K562 (cell line): Measurements from ENCODE around the gene SRGAP2B.
"Not testable (repeated sequence)": the region's sequence is repeated elsewhere in the genome, so short reads cannot be mapped to it uniquely, and the experiment has no call there.

Experiments
- CHD1 ChIP-seq: fragments of 200-600 bp; sonication (generic); IDR thresholded peaks from one replicate; pipeline ENCODE4 v1.6.1; 2012; ENCODE audit warnings: mild to moderate bottlenecking, moderate library complexity, low read length, inconsistent platforms
- POLR2AphosphoS5 ChIP-seq: IDR thresholded peaks from 2 replicates; pipeline ENCODE4 v1.6.1; 2011; ENCODE audit warnings: mild to moderate bottlenecking, low read depth, low read length, moderate library complexity; ENCODE audit not compliant: control insufficient read depth, insufficient read depth
- YY1 ChIP-seq, 3 experiments: IDR thresholded peaks; 2 replicates each; pipeline ENCODE4 v1.6.1; 2011; ENCODE audit warnings: low read length in 2 of 3, mild to moderate bottlenecking in 2 of 3, moderate library complexity in 2 of 3, borderline replicate concordance in 1 of 3, control low read depth in 1 of 3, low read depth in 1 of 3; ENCODE audit not compliant: insufficient read depth in 3 of 3, insufficient replicate concordance in 2 of 3, control insufficient read depth in 1 of 3, insufficient read length in 1 of 3; ENCODE audit errors: extremely low read depth in 1 of 3
- ZFP1 ChIP-seq: fragments of 450-650 bp; formaldehyde crosslinking; IDR thresholded peaks from 2 replicates; pipeline ENCODE4 v1.4.0; 2020; ENCODE audit warnings: mild to moderate bottlenecking, mixed read lengths
- ZNF143 ChIP-seq: sonication (generic); formaldehyde crosslinking; IDR thresholded peaks from 2 replicates; pipeline ENCODE4 v1.9.0; 2022; ENCODE audit warnings: mild to moderate bottlenecking, missing genetic modification reagents
- ZNF384 ChIP-seq: IDR thresholded peaks from 2 replicates; pipeline ENCODE4 v1.6.1; 2012; ENCODE audit warnings: low read depth, low read length, improper control_type of control experiment
- ZNF830 ChIP-seq: fragments of 250-450 bp; sonication (Bioruptor Pico); IDR thresholded peaks from 2 replicates; pipeline ENCODE4 v1.5.0; 2021; ENCODE audit warnings: mild to moderate bottlenecking
- TF ChIP-seq, protein P1 (sequence below), 3 experiments: IDR thresholded peaks in 2 of 3; conservative IDR thresholded peaks in 1 of 3; 2 replicates each; pipeline ENCODE4 v1.5.1; 2011 to 2012; ENCODE audit warnings: low read length in 3 of 3, mild to moderate bottlenecking in 3 of 3, control low read depth in 2 of 3, improper control_type of control experiment in 1 of 3, inconsistent platforms in 1 of 3, low read depth in 1 of 3, mixed read lengths in 1 of 3, moderate library complexity in 1 of 3; ENCODE audit not compliant: insufficient read depth in 2 of 3

DNA sequence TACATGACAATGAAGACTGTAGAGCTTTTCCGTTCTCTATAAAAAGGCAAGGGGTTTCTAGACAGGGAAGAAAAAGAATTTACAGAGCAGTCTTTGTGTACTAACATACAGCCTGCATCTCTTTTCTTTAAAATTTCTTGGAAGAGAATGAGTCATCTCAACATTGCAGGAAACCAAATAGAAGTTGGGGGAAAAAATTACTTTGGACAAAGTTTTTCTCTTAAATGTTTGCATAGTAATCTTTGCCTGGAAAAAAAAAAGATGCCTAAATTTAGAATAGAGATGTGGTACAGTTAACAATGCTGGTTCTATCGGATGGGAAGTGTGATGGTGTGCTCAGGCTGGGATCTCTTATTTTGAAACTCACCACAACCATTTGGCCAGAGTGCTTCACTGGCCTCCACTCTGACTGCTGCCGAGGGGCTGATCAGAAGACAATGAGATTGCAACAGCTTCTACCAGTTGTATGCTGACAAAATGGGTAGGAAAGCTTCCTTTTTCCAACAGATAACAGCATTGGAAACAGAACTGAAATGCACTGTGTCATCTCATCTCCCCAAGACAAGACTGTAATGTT lies 177.0 kb downstream of the SRGAP2B start:
- TF ChIP-seq, protein P1, sequence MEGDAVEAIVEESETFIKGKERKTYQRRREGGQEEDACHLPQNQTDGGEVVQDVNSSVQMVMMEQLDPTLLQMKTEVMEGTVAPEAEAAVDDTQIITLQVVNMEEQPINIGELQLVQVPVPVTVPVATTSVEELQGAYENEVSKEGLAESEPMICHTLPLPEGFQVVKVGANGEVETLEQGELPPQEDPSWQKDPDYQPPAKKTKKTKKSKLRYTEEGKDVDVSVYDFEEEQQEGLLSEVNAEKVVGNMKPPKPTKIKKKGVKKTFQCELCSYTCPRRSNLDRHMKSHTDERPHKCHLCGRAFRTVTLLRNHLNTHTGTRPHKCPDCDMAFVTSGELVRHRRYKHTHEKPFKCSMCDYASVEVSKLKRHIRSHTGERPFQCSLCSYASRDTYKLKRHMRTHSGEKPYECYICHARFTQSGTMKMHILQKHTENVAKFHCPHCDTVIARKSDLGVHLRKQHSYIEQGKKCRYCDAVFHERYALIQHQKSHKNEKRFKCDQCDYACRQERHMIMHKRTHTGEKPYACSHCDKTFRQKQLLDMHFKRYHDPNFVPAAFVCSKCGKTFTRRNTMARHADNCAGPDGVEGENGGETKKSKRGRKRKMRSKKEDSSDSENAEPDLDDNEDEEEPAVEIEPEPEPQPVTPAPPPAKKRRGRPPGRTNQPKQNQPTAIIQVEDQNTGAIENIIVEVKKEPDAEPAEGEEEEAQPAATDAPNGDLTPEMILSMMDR (IDR thresholded peaks at IDR 0.05 in 2 of 3, conservative IDR thresholded peaks at IDR 0.05 in 1 of 3; ENCODE audit: insufficient read depth in 2 of 3, low read depth in 1 of 3, low read length in 3 of 3): not testable (repeated sequence)
- TF ChIP-seq ZNF830 (CRISPR knock-in tag); ZNF143; POLR2AphosphoS5; ZFP1 (CRISPR knock-in tag); ZNF384; YY1 (IDR thresholded peaks at IDR 0.05; ENCODE audit: borderline replicate concordance in 1 of 3, control insufficient read depth in 1 of 3, extremely low read depth in 1 of 3, insufficient read depth in 3 of 3, insufficient read length in 1 of 3, insufficient replicate concordance in 2 of 3, low read depth in 1 of 3, low read length in 2 of 3); CHD1: not testable (repeated sequence)
